ENCODE results near the gene SFSWAP. TPM values are rescaled to one million over a fixed set of nuclear protein-coding genes. Genes with fewer than 3 reads are reported as not detected.

SFSWAP gene
- total RNA-seq, 1 experiment from 2014 or later: 19.6 TPM

DNA sequence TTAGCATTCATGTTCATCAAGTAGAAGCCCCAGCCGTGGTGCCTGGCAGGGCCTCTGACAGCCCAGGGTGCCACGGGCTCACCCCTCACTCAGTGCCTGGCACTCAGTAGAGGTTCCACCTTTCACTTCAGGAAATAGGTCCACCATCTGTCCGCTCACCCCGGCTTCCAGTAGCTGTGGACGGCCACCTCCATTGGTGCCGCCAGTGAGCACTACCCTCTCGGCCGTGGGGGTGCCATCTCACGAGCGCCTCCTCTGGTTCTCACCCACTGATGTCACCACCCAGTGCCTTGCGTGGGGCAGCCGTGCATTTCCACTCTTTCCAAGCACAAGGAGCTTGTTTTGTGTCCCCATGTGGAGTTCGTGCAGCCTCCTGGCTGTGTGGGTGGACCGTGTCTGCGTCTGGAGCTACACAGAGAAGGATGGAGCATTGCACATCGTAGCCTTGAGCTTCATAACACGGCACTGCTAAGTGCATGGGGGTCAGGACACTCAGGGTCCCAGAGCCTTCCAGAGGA is 76.3 kb downstream of the SFSWAP start:
- DNase-seq (ENCODE audit: low read depth): no peak

- no peak for DNase-seq (ENCODE audit: low read depth)
Observed at GRCh38 chr12:131788070-131788469, 77.2 kb downstream of the SFSWAP start.

GRCh38 chr12:131789638-131790037 is 78.7 kb downstream of the SFSWAP start:
- no peak for DNase-seq (ENCODE audit: low read depth)

DNA sequence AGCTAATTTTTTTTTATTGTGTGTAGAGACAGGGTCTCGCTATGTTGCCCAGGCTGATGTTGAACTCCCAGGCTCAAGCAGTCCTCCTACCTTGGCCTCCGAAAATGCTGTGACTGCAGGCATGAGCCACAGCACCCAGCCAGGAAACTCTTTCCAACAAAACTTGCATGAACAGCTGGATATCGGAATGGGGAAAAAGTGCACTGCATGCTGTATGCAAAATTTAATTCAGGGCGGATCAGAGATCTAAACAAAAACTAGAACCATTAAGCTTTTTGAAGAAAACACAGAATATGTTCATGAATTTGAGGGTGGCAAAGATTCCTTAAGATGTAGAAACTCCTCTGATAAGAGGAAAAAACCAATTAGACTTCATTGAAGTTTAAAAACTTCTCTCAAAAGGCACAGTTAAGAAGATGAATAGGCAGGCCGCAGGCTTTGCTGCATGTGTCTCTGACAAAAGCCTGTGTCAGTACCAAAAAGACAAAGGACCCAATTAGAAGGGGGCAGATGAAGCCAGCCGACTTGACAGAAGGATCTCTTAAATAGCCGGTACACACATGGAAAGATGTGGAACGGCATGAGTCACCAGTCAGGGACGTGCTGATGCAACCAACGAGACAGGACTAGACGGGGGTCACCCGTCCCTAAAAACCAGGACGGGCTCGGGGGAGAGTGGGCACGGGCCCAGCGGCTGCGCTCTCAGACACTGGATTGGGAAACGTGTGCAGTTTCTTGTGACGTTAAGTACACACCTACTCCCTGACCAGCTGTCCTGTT is 82.5 kb downstream of the SFSWAP start:
- peak; percentile 92 for DNase-seq (ENCODE audit: low read depth)

DNA sequence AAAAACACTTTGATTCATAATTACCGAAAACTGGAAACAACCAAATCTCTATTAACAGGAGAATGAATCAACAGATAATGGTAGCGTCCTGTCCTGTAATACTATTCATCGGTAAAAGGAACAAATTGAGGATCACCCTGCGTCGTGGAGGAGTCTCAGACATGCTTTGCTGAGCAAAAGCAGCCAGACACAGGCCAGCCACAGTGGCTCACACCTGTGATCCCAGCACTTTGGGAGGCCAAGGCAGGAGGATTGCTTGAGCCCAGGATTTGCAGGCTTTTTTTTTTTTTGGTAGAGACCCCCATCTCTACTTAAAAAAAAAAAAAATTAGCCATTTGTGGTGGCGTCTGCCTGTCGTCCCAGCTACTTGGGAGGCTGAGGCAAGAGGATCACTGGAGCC is 83.2 kb downstream of the SFSWAP start:
- no peak for DNase-seq (ENCODE audit: low read depth)

- no peak for DNase-seq (ENCODE audit: low read depth)
Observed at GRCh38 chr12:131794573-131794972, 83.7 kb downstream of the SFSWAP start.

GRCh38 chr12:131795064-131795463 is 84.2 kb downstream of the SFSWAP start:
- DNase-seq (ENCODE audit: low read depth): no peak

- DNase-seq (ENCODE audit: low read depth): no peak
Observed at GRCh38 chr12:131795690-131796410, 85.0 kb downstream of the SFSWAP start.

DNA sequence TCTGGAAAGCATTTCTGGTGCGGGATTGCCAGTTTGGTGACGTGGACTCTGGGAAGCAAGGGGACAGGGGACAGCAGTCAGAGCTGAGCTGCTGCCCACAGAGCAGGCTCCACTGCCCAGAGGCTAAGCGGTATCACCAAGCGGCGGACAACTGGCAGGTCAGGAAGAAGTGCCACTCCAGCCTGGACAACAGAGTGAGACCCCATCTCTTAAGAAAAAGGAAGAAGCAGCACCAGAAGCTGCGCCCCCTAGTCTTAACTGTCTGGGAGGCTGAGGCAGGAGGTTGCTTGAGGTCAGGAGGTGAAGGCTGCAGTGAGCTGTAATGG is 85.5 kb downstream of the SFSWAP start:
- DNase-seq (ENCODE audit: low read depth): no peak

DNA sequence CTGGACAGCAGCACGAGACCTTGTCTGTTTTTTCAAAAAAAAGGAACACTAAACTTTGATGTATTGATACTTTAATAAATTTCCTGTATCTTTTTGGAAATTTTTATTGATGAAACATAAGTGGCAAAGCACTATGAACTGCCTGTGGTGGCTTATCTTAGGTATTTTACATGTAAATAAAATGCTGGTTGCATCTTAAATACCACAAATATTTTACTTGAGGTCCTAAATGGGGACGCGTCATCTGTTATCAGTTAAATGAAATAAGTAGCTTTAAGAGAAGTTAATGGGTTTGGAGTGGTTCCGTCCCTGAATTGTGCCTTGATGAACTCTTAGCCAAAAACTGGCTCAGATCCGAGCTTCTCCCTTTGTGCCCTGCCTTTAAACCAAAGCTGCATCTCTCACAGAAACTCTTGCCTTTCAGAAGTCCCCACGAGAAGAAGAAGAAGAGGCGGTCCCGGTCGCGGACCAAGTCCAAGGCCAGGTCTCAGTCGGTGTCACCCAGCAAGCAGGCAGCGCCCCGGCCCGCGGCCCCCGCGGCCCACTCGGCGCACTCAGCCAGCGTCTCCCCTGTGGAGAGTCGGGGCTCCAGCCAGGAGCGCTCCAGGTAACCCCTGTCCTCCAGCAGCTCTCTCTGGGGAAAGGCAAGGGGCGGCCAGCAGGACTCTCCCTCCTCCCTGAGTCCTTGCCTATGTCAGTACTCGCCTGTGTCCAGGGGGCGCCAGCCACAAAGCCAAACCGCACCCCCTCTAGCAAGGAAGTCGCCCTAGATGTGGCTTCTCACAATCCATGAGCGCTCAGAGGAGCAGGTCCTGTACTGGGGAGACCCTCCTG is 86.1 kb downstream of the SFSWAP start:
- DNase-seq (ENCODE audit: low read depth): no peak

DNA sequence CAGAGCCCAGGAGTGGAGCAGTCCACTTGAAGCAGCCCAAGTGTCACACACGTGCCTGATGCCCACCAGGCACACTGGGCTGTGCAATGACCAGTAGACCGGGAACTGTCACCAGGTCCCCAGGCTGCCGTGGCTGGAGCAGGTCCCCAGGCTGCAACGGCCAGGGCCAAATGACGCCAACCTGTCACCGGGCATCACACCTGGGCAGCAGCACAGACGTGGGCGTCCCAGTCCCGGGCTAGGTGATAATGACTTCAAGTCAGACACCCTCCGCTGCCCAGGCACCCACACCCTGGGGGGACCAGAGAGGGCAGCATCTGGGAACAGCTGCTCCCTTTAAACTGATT is 86.7 kb downstream of the SFSWAP start:
- DNase-seq (ENCODE audit: low read depth): no peak

- DNase-seq (ENCODE audit: low read depth): no peak
Observed at GRCh38 chr12:131799195-131799594, 88.3 kb downstream of the SFSWAP start.

DNA sequence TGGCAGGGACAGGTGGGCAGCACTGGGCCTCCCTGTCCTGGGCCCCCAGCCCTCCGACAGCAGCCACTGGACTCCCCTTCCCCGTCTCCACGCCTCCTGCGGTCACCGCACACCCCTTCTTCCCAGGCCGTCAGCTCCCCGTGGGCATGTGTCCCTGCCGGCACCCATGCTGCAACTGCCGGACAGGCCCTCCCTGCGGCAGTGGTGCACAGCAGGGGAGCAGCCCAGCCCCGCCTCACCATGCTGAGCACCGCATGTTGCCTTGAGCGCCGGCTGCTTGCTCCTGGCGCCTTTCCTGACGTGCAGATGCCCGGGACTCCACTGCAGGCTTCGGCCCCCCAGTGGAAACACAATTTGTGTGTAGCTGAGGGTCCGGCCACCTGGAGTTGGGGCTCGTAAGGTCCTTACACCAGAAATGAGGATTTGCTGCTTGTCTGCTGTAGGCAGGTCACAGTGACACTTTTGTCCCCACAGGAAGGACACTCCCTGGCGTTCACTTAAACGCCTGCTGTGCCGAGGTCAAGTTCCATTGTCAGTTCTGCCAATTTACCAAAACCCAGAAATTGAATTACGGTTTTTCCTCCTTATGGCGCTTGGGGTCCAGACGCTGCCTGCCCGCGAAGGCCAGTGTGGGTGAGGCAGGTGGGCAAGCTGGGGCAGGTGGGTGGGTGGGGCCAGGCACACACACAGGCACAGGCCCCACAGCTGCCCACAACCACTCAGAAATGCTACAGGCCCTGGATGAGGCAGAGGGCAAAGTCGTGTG is 89.1 kb downstream of the SFSWAP start:
- no peak for DNase-seq (ENCODE audit: low read depth)

DNA sequence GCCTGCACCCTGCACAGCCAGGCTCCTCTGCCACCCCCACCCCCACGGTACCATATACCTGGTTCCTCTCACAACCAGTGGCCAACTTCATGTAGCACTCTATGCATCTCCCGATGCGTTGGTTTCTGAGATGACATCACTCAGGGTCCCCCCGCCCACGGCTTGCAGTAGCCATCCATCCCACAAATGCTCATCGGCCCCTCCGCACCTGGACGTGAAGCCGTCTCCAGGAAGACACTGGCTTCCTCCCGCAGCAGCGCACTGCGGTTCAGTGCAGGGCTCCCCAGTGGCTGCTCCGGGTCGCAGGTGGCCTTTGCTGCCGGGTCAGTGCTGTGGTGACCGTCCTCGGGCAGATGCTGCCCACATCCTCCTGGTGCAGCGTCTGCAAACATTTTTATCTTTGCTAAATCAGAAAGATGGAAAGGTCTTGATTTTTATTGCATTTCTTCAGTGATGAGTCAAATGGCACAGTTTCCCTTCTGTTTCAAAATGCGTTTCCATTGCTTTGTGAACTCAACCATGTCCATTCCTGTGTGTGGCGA is 89.8 kb downstream of the SFSWAP start:
- no peak for DNase-seq (ENCODE audit: low read depth)

DNA sequence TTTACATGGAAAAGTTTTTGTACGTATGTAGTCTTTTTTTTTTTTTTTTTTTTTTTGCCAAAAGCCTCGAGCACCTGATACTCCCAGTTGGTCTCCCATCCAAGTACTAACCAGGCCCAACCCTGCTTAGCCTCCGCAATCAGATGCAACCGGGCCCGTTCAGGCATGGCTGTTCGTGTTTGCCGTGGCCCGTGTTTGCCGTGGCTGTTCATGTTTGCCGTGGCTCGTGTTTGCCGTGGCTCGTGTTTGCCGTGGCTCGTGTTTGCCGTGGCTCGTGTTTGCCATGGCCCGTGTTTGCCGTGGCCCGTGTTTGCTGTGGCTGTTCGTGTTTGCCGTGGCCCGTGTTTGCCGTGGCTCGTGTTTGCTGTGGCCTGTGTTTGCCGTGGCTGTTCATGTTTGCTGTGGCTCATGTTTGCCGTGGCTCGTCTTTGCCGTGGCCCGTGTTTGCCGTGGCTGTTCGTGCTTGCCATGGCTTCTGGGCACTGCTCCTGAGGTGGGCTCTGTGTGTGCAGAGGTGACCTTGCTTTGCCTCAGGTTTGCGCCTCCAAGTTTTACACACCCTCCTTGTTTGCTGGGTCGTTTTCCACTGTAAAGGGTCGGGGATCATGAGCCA is 90.5 kb downstream of the SFSWAP start:
- DNase-seq (ENCODE audit: low read depth): no peak

GRCh38 chr12:131803961-131804521 is 93.2 kb downstream of the SFSWAP start:
- peak; percentile 47 for DNase-seq (ENCODE audit: low read depth)

DNA sequence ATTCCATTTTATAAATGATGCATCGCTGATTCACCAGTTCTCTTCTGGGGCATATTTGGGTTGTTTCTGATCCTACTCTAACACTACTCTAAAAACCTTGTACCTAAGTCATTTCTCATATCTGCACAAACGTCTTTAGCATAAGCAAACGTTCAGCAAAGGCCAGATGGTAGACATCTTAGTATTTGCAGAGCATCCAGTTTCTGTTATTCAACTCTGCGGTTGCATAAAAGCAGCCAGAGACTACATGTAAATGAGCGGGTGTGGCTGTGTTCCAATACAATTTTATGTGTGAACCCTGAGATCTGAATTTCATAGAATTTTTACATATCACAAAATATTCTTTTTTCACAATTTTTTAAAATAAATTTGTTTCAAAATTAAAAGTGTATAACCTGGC is 94.5 kb downstream of the SFSWAP start:
- no peak for DNase-seq (ENCODE audit: low read depth)

DNA sequence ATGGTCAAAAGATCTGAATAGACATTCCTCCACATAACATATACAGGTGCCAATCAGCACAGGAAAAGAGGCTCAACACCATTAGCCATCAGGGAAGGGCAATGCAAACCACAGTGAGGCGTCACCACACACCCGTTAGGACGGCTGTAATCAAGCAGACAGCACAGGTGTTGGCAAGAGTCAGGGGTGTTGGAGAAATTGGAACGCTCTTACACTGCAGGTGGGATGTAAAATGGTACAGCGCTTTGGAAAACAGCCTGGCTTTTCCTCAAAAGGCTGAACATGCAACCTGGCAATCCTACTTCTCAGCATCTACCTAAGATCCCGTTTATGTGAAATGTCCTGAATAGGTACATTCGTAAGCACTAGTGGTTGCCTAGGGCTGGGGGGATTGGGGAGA is 95.8 kb downstream of the SFSWAP start:
- DNase-seq (ENCODE audit: low read depth): no peak

GRCh38 chr12:131808744-131809371 is 98.0 kb downstream of the SFSWAP start:
- peak; percentile 60 for DNase-seq (ENCODE audit: low read depth)

All from RPMI7951 (cell line).